ENCODE data around the gene POLR2A. TPM values are rescaled to one million over a fixed set of nuclear protein-coding genes. Genes with fewer than 3 reads are reported as not detected.

POLR2A gene
- total and polyA plus RNA-seq, 2 of the 13 experiments (the other 11 are each of a cell fraction or from before 2014, with no cell fraction given): 17.8 to 18.3 TPM

DNA sequence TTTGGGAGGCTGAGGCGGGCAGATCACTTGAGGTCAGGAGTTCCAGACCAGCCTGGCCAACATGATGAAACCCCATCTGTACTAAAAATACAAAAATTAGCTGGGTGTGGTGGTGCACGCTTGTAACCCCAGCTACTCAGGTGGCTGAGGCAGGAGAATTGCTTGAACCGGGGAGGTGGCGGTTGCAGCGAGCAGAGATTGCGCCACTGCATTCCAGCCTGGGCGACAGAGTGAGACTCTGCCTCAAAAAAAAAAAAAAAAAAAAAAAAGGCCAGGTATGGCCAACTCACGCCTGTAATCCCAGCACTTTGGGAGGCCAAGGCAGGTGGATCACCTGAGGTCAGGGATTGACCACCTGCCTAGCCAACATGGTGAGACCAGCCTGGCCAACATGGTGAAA lies 9.4 kb upstream of the POLR2A start (continued):
- peak; percentile 85; the same call in 1 of the 2 replicates for TF ChIP-seq ZBTB33 (CRISPR knock-in tag; IDR thresholded peaks at IDR 0.05)
- TF ChIP-seq TEAD3 (CRISPR knock-in tag; optimal IDR thresholded peaks at IDR 0.05; ENCODE audit: borderline replicate concordance): peak; percentile 93
- peak; percentile 77 for TF ChIP-seq CEBPB (IDR thresholded peaks at IDR 0.05; ENCODE audit: borderline replicate concordance, low read depth, low read length)

DNA sequence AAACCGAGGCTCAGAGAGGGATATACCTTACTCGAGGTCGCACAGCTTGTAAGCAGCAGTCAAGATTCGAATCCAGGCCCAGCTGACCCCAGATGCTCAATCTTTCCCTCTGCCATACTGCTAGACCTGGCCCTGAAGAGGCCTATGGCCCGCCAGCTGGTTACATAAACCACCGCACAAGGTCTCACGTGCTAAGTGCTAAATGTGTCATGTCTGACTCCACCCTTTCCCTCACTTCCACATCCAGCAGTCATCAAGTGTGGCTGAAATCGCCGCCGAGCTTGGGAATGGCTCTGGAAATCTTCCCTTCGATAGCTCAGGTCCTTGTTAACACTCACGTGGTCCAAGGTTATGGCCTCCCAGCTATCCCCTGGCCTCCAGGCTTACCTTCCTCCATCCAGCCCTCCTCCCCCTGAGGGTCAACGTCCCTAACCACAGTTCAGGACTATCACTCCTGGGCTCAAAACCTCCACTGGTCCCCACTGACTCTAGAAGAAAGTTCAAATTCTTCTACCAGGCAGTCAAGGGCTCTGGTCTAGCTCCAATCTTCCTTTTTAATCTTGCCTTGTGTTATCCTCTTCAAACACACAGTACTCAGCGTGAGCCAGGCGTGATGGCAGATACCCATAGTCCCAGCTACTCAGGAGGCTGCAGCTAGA lies 8.3 kb upstream of the POLR2A start:
- in situ Hi-C loops (cut with HindIII; ENCODE audit: extremely low pct_ligation_motif_present, low pct_unique_long_range_greater_than_20kb): loop anchor here (5.0 kb wide), 1 partner anchor 39 kb away; the partner anchor contains the start of genes FGF11 and TMEM102
- Histone ChIP-seq H3K9ac (ENCODE audit: insufficient read depth, low read depth, low read length) (0 out of 2 replicates have a peak overlapping the region, but pooled peaks have one; percentile 10), H3K79me2 (ENCODE audit: insufficient read depth, low read length) (peaks cover 58% of the 10 kb centered on the region), H3K9me3 (ENCODE audit: low read length) (no peaks in the 10 kb centered on the region), H3K36me3 (replicated peaks in 1 of 2; ENCODE audit: control insufficient read depth in 1 of 2, insufficient read depth in 2 of 2, low read length in 2 of 2) (no peaks in the 10 kb centered on the region), H3K4me2 (ENCODE audit: low read depth, low read length) (peak overlapping the region; percentile 48), H3K27ac (ENCODE audit: extremely low read length, insufficient read depth, low read length) (peak overlapping the region; percentile 75), H3K4me1 (ENCODE audit: insufficient read depth, low read length) (peaks cover 61% of the 10 kb centered on the region), H2AFZ (ENCODE audit: low read length) (no peak overlapping the region), H4K20me1 (ENCODE audit: insufficient read depth, low read length) (peaks cover 30% of the 10 kb centered on the region), H3K4me3 (replicated peaks in 1 of 3; ENCODE audit: insufficient read depth in 1 of 3, low read depth in 2 of 3, low read length in 3 of 3) (no peak overlapping the region), H3K27me3 (ENCODE audit: control insufficient read depth in 1 of 2, insufficient read depth in 2 of 2, low read length in 2 of 2) (no peaks in the 10 kb centered on the region; a peak in 1 of 5 replicates)
- ChIA-PET POLR2A (interaction anchor here (1.0 to 5.3 kb wide), 5 partner anchors 10 to 440 kb away, joined by 3 to 30 read pairs (median 15); partner anchors contain the start of genes CHRNB1, POLR2A, SLC16A13 and TMEM256), CTCF (ENCODE audit: low intra/inter-chr PET ratio, low total read pairs) (no interaction called here)
- DNase-seq (ENCODE audit: low spot score): no peak
- peak; percentile 9; the same call in 2 of the 3 replicates for ATAC-seq
- 41% methylated on average over 11 of the region's 15 CpGs for WGBS (ENCODE audit: low lambda C conversion rate)
- intact Hi-C loops (cut with micrococcal nuclease; ENCODE audit: unreplicated experiment): no loop called here
- FAIRE-seq: peak; percentile 73
- BruUV-seq (replicated peaks): no TSS peak
- TF ChIP-seq KDM5B (CRISPR knock-in tag; IDR thresholded peaks at IDR 0.05; ENCODE audit: borderline replicate concordance) (0 out of 2 replicates have a peak, but pooled peaks have one; percentile 28), GATA4 (IDR thresholded peaks at IDR 0.05; ENCODE audit: borderline replicate concordance, low read depth) (no peak), BHLHE40 (IDR thresholded peaks at IDR 0.05; ENCODE audit: low read length) (peak; percentile 87), E2F1 (CRISPR knock-in tag; IDR thresholded peaks at IDR 0.05) (no peak), ZNF572 (CRISPR knock-in tag; IDR thresholded peaks at IDR 0.05) (no peak), ZNF788 (CRISPR knock-in tag; IDR thresholded peaks at IDR 0.05; ENCODE audit: borderline replicate concordance) (0 out of 2 replicates have a peak, but pooled peaks have one; percentile 49), ZBTB38 (CRISPR knock-in tag; IDR thresholded peaks at IDR 0.05) (peak; percentile 75), ZMYM3 (CRISPR knock-in tag; IDR thresholded peaks at IDR 0.05) (peak; percentile 66), HOXA3 (CRISPR knock-in tag; IDR thresholded peaks at IDR 0.05) (peak; percentile 12; the same call in 1 of the 2 replicates), ZNF775 (CRISPR knock-in tag; IDR thresholded peaks at IDR 0.05; ENCODE audit: borderline replicate concordance) (no peak), ZBTB1 (CRISPR knock-in tag; IDR thresholded peaks at IDR 0.05; ENCODE audit: borderline replicate concordance) (no peak), ZNF687 (CRISPR knock-in tag; IDR thresholded peaks at IDR 0.05) (peak; percentile 64)

Measured in HepG2 (cell line).